HCT116 (cell line): ENCODE results near the gene UVRAG. TPM values are rescaled to one million over a fixed set of nuclear protein-coding genes. Genes with fewer than 3 reads are reported as not detected.

Experiments used
- ATAC-seq: fragments of 200-7000 bp; cut with Tn5 transposase; 2 replicates; pipeline ENCODE4 v1.9.1; 2020; ENCODE audit warnings: mild to moderate bottlenecking, moderate library complexity
- BruUV-seq: library from RNA; stranded (reverse); fragments of 400-500 nt; replicated peaks from 2 replicates; lab custom pipeline; 2021; lab: Mats Ljungman, UMichigan
- CTCF ChIA-PET: fragments of 300-600 bp; sonication (Branson Sonifier 250); formaldehyde crosslinking; loops from one replicate; lab custom pipeline; 2021; ENCODE audit warnings: antibody characterized with exemption; lab: Charles Lee
- POLR2A ChIA-PET: fragments of 300-600, 350-600 bp; sonication (Branson Sonifier 250); formaldehyde crosslinking; loops from one replicate; lab custom pipeline; 2021; ENCODE audit warnings: antibody characterized with exemption; lab: Charles Lee
- RAD21 ChIA-PET, 2 experiments: fragments of 300-600 bp; sonication (Branson Sonifier 250); formaldehyde crosslinking; loops; one replicate each; lab custom pipeline; 2023; ENCODE audit warnings: low total read pairs in 2 of 2; ENCODE audit not compliant: uncharacterized antibody in 2 of 2, unreplicated experiment in 2 of 2, low non-redundant PET in 1 of 2; lab: Charles Lee
- DNase-seq: peaks from one replicate; pipeline ENCODE4 v3.0.0-alpha.2; 2010; ENCODE audit warnings: low read depth, low spot score
- H2AFZ ChIP-seq: fragments of 200-600 bp; shearing (Covaris generic), sonication (generic); 2 replicates; pipeline ENCODE4 v1.6.1; 2017; ENCODE audit warnings: low read depth, mixed run types, mixed read lengths, antibody characterized with exemption, low read length; ENCODE audit not compliant: poor library complexity, severe bottlenecking
- H3K27ac ChIP-seq: 2 replicates; pipeline ENCODE4 v1.5.1; 2012; ENCODE audit warnings: low read depth, low read length
- H3K27me3 ChIP-seq: fragments of 200-600 bp; sonication (generic); 2 replicates; pipeline ENCODE4 v1.6.1; 2016; ENCODE audit warnings: mixed run types, low read length, mixed read lengths; ENCODE audit not compliant: insufficient read depth
- H3K36me3 ChIP-seq, 2 experiments: fragments of 200-500 bp in 1 of 2; fragments of 200-600 bp in 1 of 2; sonication (Bioruptor generic) in 1 of 2; sonication (generic) in 1 of 2; 2 replicates each; pipeline versions ENCODE4 v1.5.1 to v1.6.1; 2014 to 2016; ENCODE audit warnings: low read length in 2 of 2, inconsistent platforms in 1 of 2, mixed read lengths in 1 of 2, mixed run types in 1 of 2; ENCODE audit not compliant: insufficient read depth in 2 of 2, control insufficient read depth in 1 of 2
- H3K4me1 ChIP-seq, 2 experiments: fragments of 200-600 bp in 1 of 2; sonication (generic) in 1 of 2; 2 replicates each; pipeline versions ENCODE4 v1.5.1 to v1.6.1; 2012 to 2017; ENCODE audit warnings: low read length in 2 of 2, inconsistent platforms in 1 of 2, mild to moderate bottlenecking in 1 of 2, mixed read lengths in 1 of 2, mixed run types in 1 of 2, moderate library complexity in 1 of 2; ENCODE audit not compliant: insufficient read depth in 2 of 2, control insufficient read depth in 1 of 2
- H3K4me2 ChIP-seq: fragments of 200-600 bp; sonication (generic); 2 replicates; pipeline ENCODE4 v1.6.1; 2017; ENCODE audit warnings: mixed run types, low read length, mixed read lengths
- H3K4me3 ChIP-seq, 2 experiments: fragments of 200-600 bp in 1 of 2; sonication (generic) in 1 of 2; replicated peaks in 1 of 2; 2 replicates each; pipeline ENCODE4 v1.5.1; 2011 to 2016; ENCODE audit warnings: low read length in 2 of 2, control low read depth in 1 of 2, low read depth in 1 of 2, mild to moderate bottlenecking in 1 of 2, mixed read lengths in 1 of 2, mixed run types in 1 of 2
- H3K79me2 ChIP-seq: fragments of 200-600 bp; sonication (generic); 2 replicates; pipeline ENCODE4 v1.6.1; 2017; ENCODE audit warnings: mild to moderate bottlenecking, mixed run types, low read length, moderate library complexity, mixed read lengths; ENCODE audit not compliant: insufficient read depth
- H3K9ac ChIP-seq: fragments of 200-600 bp; sonication (generic); 2 replicates; pipeline ENCODE4 v1.6.1; 2016; ENCODE audit warnings: low read length, mixed read lengths
- H3K9me2 ChIP-seq: fragments of 200-600 bp; sonication (generic), shearing (Covaris generic); 2 replicates; pipeline ENCODE4 v1.6.1; 2017; ENCODE audit warnings: mixed run types, mild to moderate bottlenecking, moderate library complexity; ENCODE audit not compliant: insufficient read depth
- H3K9me3 ChIP-seq, 2 experiments: fragments of 200-500 bp in 1 of 2; fragments of 200-600 bp in 1 of 2; sonication (Bioruptor generic) in 1 of 2; sonication (generic) in 1 of 2; 2 replicates each; pipeline ENCODE4 v1.6.1; 2014 to 2017; ENCODE audit warnings: low read length in 2 of 2, mixed read lengths in 2 of 2, inconsistent platforms in 1 of 2, low read depth in 1 of 2, mild to moderate bottlenecking in 1 of 2, mixed run types in 1 of 2, moderate library complexity in 1 of 2; ENCODE audit not compliant: control insufficient read depth in 1 of 2, insufficient read depth in 1 of 2
- H4K20me1 ChIP-seq: fragments of 200-600 bp; sonication (generic), shearing (Covaris generic); 2 replicates; pipeline ENCODE4 v1.6.1; 2017; ENCODE audit warnings: mixed run types, mild to moderate bottlenecking, moderate library complexity; ENCODE audit not compliant: insufficient read depth
- ATF3 ChIP-seq: IDR thresholded peaks from 2 replicates; pipeline ENCODE4 v1.6.1; 2012
- CBX3 ChIP-seq: IDR thresholded peaks from 2 replicates; pipeline ENCODE4 v1.6.1; 2012; ENCODE audit warnings: low read depth
- EGR1 ChIP-seq: IDR thresholded peaks from 2 replicates; pipeline ENCODE4 v1.6.1; 2012; ENCODE audit warnings: low read depth
- EZH2 ChIP-seq: fragments of 200-600 bp; sonication (generic); IDR thresholded peaks from 2 replicates; pipeline ENCODE4 v1.6.1; 2017; ENCODE audit warnings: antibody characterized with exemption, mixed run types
- MAX ChIP-seq: IDR thresholded peaks from 2 replicates; pipeline ENCODE4 v1.6.1; 2012
- POLR2AphosphoS5 ChIP-seq: IDR thresholded peaks from 2 replicates; pipeline ENCODE4 v1.6.1; 2011; ENCODE audit warnings: mild to moderate bottlenecking, low read depth, low read length, moderate library complexity
- RAD21 ChIP-seq: IDR thresholded peaks from 2 replicates; pipeline ENCODE4 v1.6.1; 2012; ENCODE audit warnings: low read depth, mild to moderate bottlenecking
- REST ChIP-seq: IDR thresholded peaks from 2 replicates; pipeline ENCODE4 v1.6.1; 2012; ENCODE audit warnings: low read depth
- SIN3A ChIP-seq: IDR thresholded peaks from 2 replicates; pipeline ENCODE4 v1.6.1; 2012; ENCODE audit warnings: low read depth
- SP1 ChIP-seq: IDR thresholded peaks from 2 replicates; pipeline ENCODE4 v1.6.1; 2012; ENCODE audit warnings: low read depth
- YY1 ChIP-seq: IDR thresholded peaks from 2 replicates; pipeline ENCODE4 v1.6.1; 2011; ENCODE audit warnings: low read length, low read depth, moderate library complexity, mild to moderate bottlenecking; ENCODE audit not compliant: insufficient replicate concordance; ENCODE audit errors: extremely low read depth
- ZFX ChIP-seq: fragments of 450-650 bp; IDR thresholded peaks from 2 replicates; pipeline ENCODE4 v1.6.1; 2017
- intact Hi-C: fragments of 100-400 bp; cut with micrococcal nuclease; formaldehyde crosslinking; loops from 2 replicates; pipeline ENCODE4 v1.10.0; 2022
- total RNA-seq: library from RNA; stranded (reverse); gene quantifications from one replicate; pipeline ENCODE4 v1.2.1, GENCODE V29; 2021; ENCODE audit not compliant: unreplicated experiment
- TF ChIP-seq, protein P1 (sequence below), 3 experiments: fragments of 200-600 bp in 1 of 3; sonication (generic) in 1 of 3; IDR thresholded peaks in 2 of 3; conservative IDR thresholded peaks in 1 of 3; 2 replicates each; pipeline ENCODE4 v1.5.1; 2012 to 2017; ENCODE audit warnings: low read depth in 2 of 3, low read length in 2 of 3, antibody characterized with exemption in 1 of 3, borderline replicate concordance in 1 of 3, control low read depth in 1 of 3, mild to moderate bottlenecking in 1 of 3, mixed read lengths in 1 of 3, mixed run types in 1 of 3, moderate library complexity in 1 of 3; ENCODE audit not compliant: insufficient read depth in 1 of 3

Gene UVRAG
- total RNA-seq, 1 experiment from 2014 or later, result 12.3 TPM

GRCh38 chr11:75800728-75801361, 14.2 kb upstream of the UVRAG start:
- H3K27me3 ChIP-seq, result no peaks in the 10 kb centered on the region
- intact Hi-C loops, result no loop called here
- ChIA-PET RAD21 (no interaction called here), CTCF (interaction anchor here (0.6 kb wide), 1 partner anchor 77 kb away, joined by 4 read pairs; no protein-coding TSS in a partner anchor), POLR2A (no interaction called here)
- no peaks in the 10 kb centered on the region for H3K79me2 ChIP-seq
- no peaks in the 10 kb centered on the region for H3K4me1 ChIP-seq
- H3K4me2 ChIP-seq, result no peak overlapping the region
- H3K9me2 ChIP-seq, result no peaks in the 10 kb centered on the region
- no peaks in the 10 kb centered on the region for H3K9me3 ChIP-seq
- no peaks in the 10 kb centered on the region for H4K20me1 ChIP-seq
- TF ChIP-seq ATF3 (no peak), POLR2AphosphoS5 (no peak), MAX (no peak), EZH2 (no peak), CBX3 (no peak), ZFX (no peak), YY1 (no peak), RAD21 (no peak), EGR1 (no peak), REST (no peak), SIN3A (no peak), SP1 (no peak)
- TF ChIP-seq, protein P1, sequence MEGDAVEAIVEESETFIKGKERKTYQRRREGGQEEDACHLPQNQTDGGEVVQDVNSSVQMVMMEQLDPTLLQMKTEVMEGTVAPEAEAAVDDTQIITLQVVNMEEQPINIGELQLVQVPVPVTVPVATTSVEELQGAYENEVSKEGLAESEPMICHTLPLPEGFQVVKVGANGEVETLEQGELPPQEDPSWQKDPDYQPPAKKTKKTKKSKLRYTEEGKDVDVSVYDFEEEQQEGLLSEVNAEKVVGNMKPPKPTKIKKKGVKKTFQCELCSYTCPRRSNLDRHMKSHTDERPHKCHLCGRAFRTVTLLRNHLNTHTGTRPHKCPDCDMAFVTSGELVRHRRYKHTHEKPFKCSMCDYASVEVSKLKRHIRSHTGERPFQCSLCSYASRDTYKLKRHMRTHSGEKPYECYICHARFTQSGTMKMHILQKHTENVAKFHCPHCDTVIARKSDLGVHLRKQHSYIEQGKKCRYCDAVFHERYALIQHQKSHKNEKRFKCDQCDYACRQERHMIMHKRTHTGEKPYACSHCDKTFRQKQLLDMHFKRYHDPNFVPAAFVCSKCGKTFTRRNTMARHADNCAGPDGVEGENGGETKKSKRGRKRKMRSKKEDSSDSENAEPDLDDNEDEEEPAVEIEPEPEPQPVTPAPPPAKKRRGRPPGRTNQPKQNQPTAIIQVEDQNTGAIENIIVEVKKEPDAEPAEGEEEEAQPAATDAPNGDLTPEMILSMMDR (IDR thresholded peaks at IDR 0.05 in 2 of 3, conservative IDR thresholded peaks at IDR 0.05 in 1 of 3; ENCODE audit: borderline replicate concordance in 1 of 3, insufficient read depth in 1 of 3, low read depth in 2 of 3, low read length in 2 of 3), result no peak
- no peak overlapping the region for H3K27ac ChIP-seq
- H3K36me3 ChIP-seq, result no peaks in the 10 kb centered on the region
- BruUV-seq, result no TSS peak
- no peak overlapping the region for H3K9ac ChIP-seq
- no peak overlapping the region for H3K4me3 ChIP-seq
- H2AFZ ChIP-seq, result no peak overlapping the region
- ATAC-seq (no peak), DNase-seq (no peak)
